Fibroblast of lung (primary cell): ENCODE measurements around the gene RO60. TPM values are rescaled to one million over a fixed set of nuclear protein-coding genes. Genes with fewer than 3 reads are reported as not detected.
"Not testable (repeated sequence)": the region's sequence is repeated elsewhere in the genome, so short reads cannot be mapped to it uniquely, and the experiment has no call there.

Source experiments
- DNase-seq, 2 donors: peaks; one replicate each; pipeline versions ENCODE4 v3.0.0 to v3.0.0-alpha.2; 2010; ENCODE audit warnings: low read depth in 2 of 2
- H2AFZ ChIP-seq: 2 replicates; pipeline ENCODE4 v1.5.1; 2012; ENCODE audit warnings: low read length, control low read depth, inconsistent platforms
- H3K27ac ChIP-seq: 2 replicates; pipeline ENCODE4 v1.5.1; 2011; ENCODE audit warnings: low read length, control low read depth; ENCODE audit not compliant: insufficient read depth
- H3K27me3 ChIP-seq: 2 replicates; pipeline ENCODE4 v1.5.1; 2011; ENCODE audit warnings: mild to moderate bottlenecking, low read length; ENCODE audit not compliant: control insufficient read depth, insufficient read depth
- H3K36me3 ChIP-seq: 2 replicates; pipeline ENCODE4 v1.5.1; 2011; ENCODE audit warnings: low read length; ENCODE audit not compliant: control insufficient read depth, insufficient read depth
- H3K4me1 ChIP-seq: 2 replicates; pipeline ENCODE4 v1.5.1; 2011; ENCODE audit warnings: low read length; ENCODE audit not compliant: control insufficient read depth, insufficient read depth; ENCODE audit errors: extremely low read depth
- H3K4me2 ChIP-seq: 2 replicates; pipeline ENCODE4 v1.5.1; 2011; ENCODE audit warnings: low read length, control low read depth; ENCODE audit not compliant: insufficient read depth; ENCODE audit errors: extremely low read depth
- H3K4me3 ChIP-seq, 4 experiments: fragments of 200-600 bp in 1 of 4; sonication (generic) in 1 of 4; replicated peaks in 1 of 4; 2 replicates each; pipeline ENCODE4 v1.5.1; 2011 to 2016; ENCODE audit warnings: low read length in 4 of 4, low read depth in 3 of 4, mild to moderate bottlenecking in 3 of 4, control low read depth in 2 of 4, inconsistent platforms in 1 of 4, mixed read lengths in 1 of 4; ENCODE audit not compliant: insufficient read depth in 1 of 4; ENCODE audit errors: control extremely low read depth in 1 of 4
- H3K79me2 ChIP-seq: 2 replicates; pipeline ENCODE4 v1.5.1; 2012; ENCODE audit warnings: mild to moderate bottlenecking, low read length, inconsistent platforms; ENCODE audit not compliant: control insufficient read depth, insufficient read depth
- H3K9ac ChIP-seq: 2 replicates; pipeline ENCODE4 v1.5.1; 2011; ENCODE audit warnings: mild to moderate bottlenecking, low read length, control low read depth; ENCODE audit not compliant: insufficient read depth
- H3K9me3 ChIP-seq: 2 replicates; pipeline ENCODE4 v1.5.1; 2012; ENCODE audit warnings: low read depth, low read length; ENCODE audit not compliant: control insufficient read depth, insufficient read depth
- H4K20me1 ChIP-seq: 2 replicates; pipeline ENCODE4 v1.5.1; 2011; ENCODE audit warnings: low read length; ENCODE audit not compliant: control insufficient read depth, insufficient read depth; ENCODE audit errors: extremely low read depth
- EZH2 ChIP-seq: IDR thresholded peaks from 2 replicates; pipeline ENCODE4 v1.5.1; 2012; ENCODE audit warnings: low read length, control low read depth, mild to moderate bottlenecking; ENCODE audit errors: missing control alignments
- polyA plus RNA-seq, 2 donors: library from polyadenylated mRNA; depleted of rRNA in 1 of 2; stranded (reverse) in 1 of 2; unstranded in 1 of 2; fragments of >200 nt; gene quantifications; 2 replicates each; pipeline ENCODE4 v1.2.1, GENCODE V29; 2011 to 2012; ENCODE audit warnings: missing spikeins in 1 of 2
- total RNA-seq: library from RNA; depleted of rRNA; stranded (reverse); fragments of >200 nt; gene quantifications from 2 replicates; pipeline ENCODE4 v1.2.1, GENCODE V29; 2014
- TF ChIP-seq, protein P1 (sequence below), 2 donors: IDR thresholded peaks in 1 of 2; conservative IDR thresholded peaks in 1 of 2; 1 replicate in 1 of 2; 2 replicates in 1 of 2; pipeline ENCODE4 v1.5.1; 2011 to 2012; ENCODE audit warnings: low read length in 2 of 2, control low read depth in 1 of 2, inconsistent platforms in 1 of 2, low read depth in 1 of 2, mild to moderate bottlenecking in 1 of 2

Gene RO60
- total and polyA plus RNA-seq, 2 donors (not counting 1 experiment from before 2014, with no cell fraction given), result 44.0 to 164 TPM

- Histone ChIP-seq H4K20me1 (no peaks in the 10 kb centered on the region), H2AFZ (no peak overlapping the region), H3K4me2 (no peak overlapping the region), H3K9me3 (no peaks in the 10 kb centered on the region), H3K9ac (no peak overlapping the region), H3K79me2 (no peaks in the 10 kb centered on the region), H3K36me3 (no peaks in the 10 kb centered on the region), H3K27me3 (no peaks in the 10 kb centered on the region), H3K4me3 (no peak overlapping the region), H3K27ac (no peak overlapping the region), H3K4me1 (no peaks in the 10 kb centered on the region)
- TF ChIP-seq, protein P1, sequence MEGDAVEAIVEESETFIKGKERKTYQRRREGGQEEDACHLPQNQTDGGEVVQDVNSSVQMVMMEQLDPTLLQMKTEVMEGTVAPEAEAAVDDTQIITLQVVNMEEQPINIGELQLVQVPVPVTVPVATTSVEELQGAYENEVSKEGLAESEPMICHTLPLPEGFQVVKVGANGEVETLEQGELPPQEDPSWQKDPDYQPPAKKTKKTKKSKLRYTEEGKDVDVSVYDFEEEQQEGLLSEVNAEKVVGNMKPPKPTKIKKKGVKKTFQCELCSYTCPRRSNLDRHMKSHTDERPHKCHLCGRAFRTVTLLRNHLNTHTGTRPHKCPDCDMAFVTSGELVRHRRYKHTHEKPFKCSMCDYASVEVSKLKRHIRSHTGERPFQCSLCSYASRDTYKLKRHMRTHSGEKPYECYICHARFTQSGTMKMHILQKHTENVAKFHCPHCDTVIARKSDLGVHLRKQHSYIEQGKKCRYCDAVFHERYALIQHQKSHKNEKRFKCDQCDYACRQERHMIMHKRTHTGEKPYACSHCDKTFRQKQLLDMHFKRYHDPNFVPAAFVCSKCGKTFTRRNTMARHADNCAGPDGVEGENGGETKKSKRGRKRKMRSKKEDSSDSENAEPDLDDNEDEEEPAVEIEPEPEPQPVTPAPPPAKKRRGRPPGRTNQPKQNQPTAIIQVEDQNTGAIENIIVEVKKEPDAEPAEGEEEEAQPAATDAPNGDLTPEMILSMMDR (conservative IDR thresholded peaks at IDR 0.05 in 1 of 2, IDR thresholded peaks at IDR 0.05 in 1 of 2; ENCODE audit: low read depth in 1 of 2, low read length in 2 of 2), result no peak
- no peak for TF ChIP-seq EZH2
- no peak for DNase-seq
Measured at GRCh38 chr1:193042766-193043691, 16.4 kb upstream of the RO60 start.

GRCh38 chr1:193048913-193049312 is 10.5 kb upstream of the RO60 start:
- not testable (repeated sequence) for H3K4me1 ChIP-seq, DNase-seq, H3K9ac ChIP-seq, H3K27me3 ChIP-seq, H3K36me3 ChIP-seq, H2AFZ ChIP-seq, H3K9me3 ChIP-seq, H3K4me2 ChIP-seq, H3K4me3 ChIP-seq, H3K27ac ChIP-seq, H4K20me1 ChIP-seq
- peaks cover 17% of the 10 kb centered on the region for H3K79me2 ChIP-seq

DNA sequence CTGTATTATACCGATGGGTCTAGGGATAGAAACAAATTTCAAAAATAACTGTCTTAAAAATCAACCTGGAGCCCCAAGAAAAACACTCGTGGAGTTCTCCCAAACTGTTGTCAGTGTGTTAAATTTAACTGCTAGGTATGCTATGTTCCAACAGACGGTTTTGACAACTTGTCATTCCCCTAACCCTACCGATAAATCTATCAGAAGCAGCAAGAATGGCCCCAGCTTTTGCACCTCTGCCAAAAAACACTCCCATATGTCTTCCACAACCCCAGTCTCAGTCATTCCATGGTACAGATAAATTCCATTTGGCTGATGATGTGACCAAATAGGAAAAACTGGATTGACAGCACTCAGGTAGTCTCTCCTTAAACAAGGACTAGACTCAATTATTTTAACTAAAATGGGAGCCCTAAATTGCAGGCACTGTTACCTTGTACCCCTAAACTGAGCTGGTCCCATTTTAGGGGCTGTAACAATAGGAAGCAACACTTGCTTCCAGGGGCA is 5.2 kb upstream of the RO60 start:
- Histone ChIP-seq H2AFZ (no peak overlapping the region), H3K27ac (no peak overlapping the region), H3K4me1 (peaks cover 2% of the 10 kb centered on the region), H4K20me1 (no peaks in the 10 kb centered on the region), H3K4me3 (no peak overlapping the region), H3K36me3 (no peaks in the 10 kb centered on the region), H3K4me2 (no peak overlapping the region), H3K27me3 (no peaks in the 10 kb centered on the region), H3K9me3 (no peaks in the 10 kb centered on the region), H3K79me2 (peaks cover 67% of the 10 kb centered on the region), H3K9ac (no peak overlapping the region)
- DNase-seq, result no peak
- no peak for TF ChIP-seq EZH2
- TF ChIP-seq, protein P1 (conservative IDR thresholded peaks at IDR 0.05 in 1 of 2, IDR thresholded peaks at IDR 0.05 in 1 of 2; ENCODE audit: low read depth in 1 of 2, low read length in 2 of 2), result no peak
